ENCODE data around the gene CDON.

CDON gene

GRCh38 chr11:125947419-125948277 is 115.0 kb downstream of the CDON start:
- no peak for TF ChIP-seq CTCF (IDR thresholded peaks at IDR 0.05; ENCODE audit: insufficient read depth, low read length, poor library complexity, severe bottlenecking)
- Histone ChIP-seq H3K36me3 (ENCODE audit: control insufficient read depth, insufficient read depth, low read length) (no peaks in the 10 kb centered on the region), H3K4me3 (replicated peaks; ENCODE audit: low read depth, low read length) (no peak overlapping the region), H3K27me3 (replicated peaks; ENCODE audit: control insufficient read depth, insufficient read depth, low read length) (no peaks in the 10 kb centered on the region; the same call in 1 of the 2 replicates)
- DNase-seq (ENCODE audit: extremely low read depth, insufficient read length): no peak

GRCh38 chr11:125946712-125947418 is 115.8 kb downstream of the CDON start:
- no peak for DNase-seq (ENCODE audit: extremely low read depth, insufficient read length)
- H3K36me3 ChIP-seq (ENCODE audit: control insufficient read depth, insufficient read depth, low read length): no peaks in the 10 kb centered on the region
- no peaks in the 10 kb centered on the region; the same call in 1 of the 2 replicates for H3K27me3 ChIP-seq (replicated peaks; ENCODE audit: control insufficient read depth, insufficient read depth, low read length)
- TF ChIP-seq CTCF (IDR thresholded peaks at IDR 0.05; ENCODE audit: insufficient read depth, low read length, poor library complexity, severe bottlenecking): no peak
- no peak overlapping the region for H3K4me3 ChIP-seq (replicated peaks; ENCODE audit: low read depth, low read length)

- DNase-seq (ENCODE audit: extremely low read depth, insufficient read length): no peak
- no peak for TF ChIP-seq CTCF (IDR thresholded peaks at IDR 0.05; ENCODE audit: insufficient read depth, low read length, poor library complexity, severe bottlenecking)
- Histone ChIP-seq H3K27me3 (replicated peaks; ENCODE audit: control insufficient read depth, insufficient read depth, low read length) (no peaks in the 10 kb centered on the region; the same call in 1 of the 2 replicates), H3K36me3 (ENCODE audit: control insufficient read depth, insufficient read depth, low read length) (no peaks in the 10 kb centered on the region), H3K4me3 (replicated peaks; ENCODE audit: low read depth, low read length) (no peak within 1 kb of the TSS)
Measured at GRCh38 chr11:125945797-125946520, 116.7 kb downstream of the CDON start, which contains the start of gene VSIG10L2. VSIG10L2 (plus strand) TSS chr11:125946044; CDS start chr11:125946056, 12 bp downstream.

- no peak for TF ChIP-seq CTCF (IDR thresholded peaks at IDR 0.05; ENCODE audit: insufficient read depth, low read length, poor library complexity, severe bottlenecking)
Measured at GRCh38 chr11:125945011-125945796, 117.5 kb downstream of the CDON start.

More at GRCh38 chr11:125945011-125945796, 117.5 kb downstream of the CDON start:
- no peaks in the 10 kb centered on the region for H3K36me3 ChIP-seq (ENCODE audit: control insufficient read depth, insufficient read depth, low read length)
- H3K4me3 ChIP-seq (replicated peaks; ENCODE audit: low read depth, low read length): no peak overlapping the region
- no peak for DNase-seq (ENCODE audit: extremely low read depth, insufficient read length)
- H3K27me3 ChIP-seq (replicated peaks; ENCODE audit: control insufficient read depth, insufficient read depth, low read length): no peaks in the 10 kb centered on the region; the same call in 1 of the 2 replicates

All from GM06990 (cell line).